ENCODE results near the gene PLEKHM3.

DNA sequence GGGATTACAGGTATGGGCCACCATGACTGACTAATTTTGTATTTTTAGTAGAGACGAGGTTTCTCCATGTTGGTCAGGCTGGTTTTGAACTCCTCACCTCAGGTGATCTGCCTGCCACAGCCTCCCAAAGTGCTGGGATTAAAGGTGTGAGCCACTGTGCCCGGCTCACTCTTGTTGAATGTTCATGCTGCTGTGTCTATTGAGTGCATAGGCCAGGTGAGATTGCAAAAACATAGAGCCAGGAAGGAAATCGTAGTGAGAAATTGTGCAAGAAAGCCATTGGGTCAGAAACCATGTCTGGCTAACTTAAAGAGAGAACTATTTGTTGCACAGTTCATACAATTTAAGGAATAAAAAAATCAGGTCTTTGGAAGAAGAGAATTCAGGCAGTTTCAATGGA, 210.1 kb downstream of the PLEKHM3 start:
- TF ChIP-seq CTCF (optimal IDR thresholded peaks at IDR 0.05 in 1 of 3, IDR thresholded peaks at IDR 0.05 in 1 of 3, conservative IDR thresholded peaks at IDR 0.05 in 1 of 3; ENCODE audit: extremely low read depth in 1 of 3, insufficient read depth in 2 of 3, low read length in 3 of 3), result no peak
- TF ChIP-seq EZH2 (IDR thresholded peaks at IDR 0.05; ENCODE audit: low read length), result no peak

All from keratinocyte (primary cell).